GM21528 (cell line): Measurements from ENCODE around the gene C1orf159.
A peak's percentile ranks its signal among the peaks of the same experiment; 100 is the strongest.
"Not testable (repeated sequence)": the region's sequence is repeated elsewhere in the genome, so short reads cannot be mapped to it uniquely, and the experiment has no call there.

Experiments
- ATAC-seq: cut with Tn5 transposase; IDR thresholded peaks from one replicate; pipeline ENCODE4 v1.9.1; 2021; ENCODE audit warnings: mild to moderate bottlenecking, moderate library complexity; ENCODE audit not compliant: unreplicated experiment, low FRiP score

The C1orf159 gene

GRCh38 chr1:1058921-1059493 is 56.9 kb downstream of the C1orf159 start:
- peak; percentile 40 for ATAC-seq

DNA sequence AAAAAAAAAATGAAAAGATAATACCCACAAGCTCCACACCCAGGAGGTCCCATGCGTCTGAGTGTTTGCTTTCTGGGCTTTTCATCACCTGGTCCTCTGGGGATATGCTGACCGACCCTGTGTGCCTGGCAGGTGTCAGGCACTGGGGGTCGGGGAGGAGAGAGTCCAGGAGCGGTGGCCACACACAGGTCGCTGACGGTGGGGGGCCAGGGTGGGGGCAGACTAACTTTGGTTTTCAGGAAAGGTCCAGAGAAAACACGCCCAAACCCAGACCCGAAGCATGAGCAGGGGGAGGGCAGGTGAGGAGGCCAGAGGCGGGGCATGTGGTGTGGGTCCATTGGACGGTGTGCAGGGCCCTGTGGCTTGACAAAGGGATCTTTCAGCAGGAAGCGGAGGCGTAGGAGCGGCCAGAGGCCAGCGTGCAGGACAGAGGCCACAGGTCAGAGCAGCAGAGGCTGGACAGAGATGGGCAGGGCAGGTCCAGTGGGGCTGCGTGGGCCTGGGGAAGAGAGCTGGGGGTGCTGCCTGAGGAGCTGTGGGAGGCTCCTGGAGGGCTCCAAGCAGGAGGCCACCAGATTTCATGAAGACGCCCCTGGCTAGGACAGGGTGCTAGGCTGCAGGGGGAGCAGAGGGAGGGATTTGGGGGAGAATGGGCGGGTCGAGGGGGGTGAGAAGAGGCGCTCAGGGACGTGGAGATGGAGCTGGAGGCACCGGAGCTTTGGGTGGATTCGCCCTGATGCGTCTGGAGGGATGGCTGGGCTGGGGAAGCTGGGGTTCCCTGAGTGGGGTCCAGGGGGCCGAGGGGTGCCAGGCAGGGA is 57.6 kb downstream of the C1orf159 start:
- ATAC-seq = no peak

DNA sequence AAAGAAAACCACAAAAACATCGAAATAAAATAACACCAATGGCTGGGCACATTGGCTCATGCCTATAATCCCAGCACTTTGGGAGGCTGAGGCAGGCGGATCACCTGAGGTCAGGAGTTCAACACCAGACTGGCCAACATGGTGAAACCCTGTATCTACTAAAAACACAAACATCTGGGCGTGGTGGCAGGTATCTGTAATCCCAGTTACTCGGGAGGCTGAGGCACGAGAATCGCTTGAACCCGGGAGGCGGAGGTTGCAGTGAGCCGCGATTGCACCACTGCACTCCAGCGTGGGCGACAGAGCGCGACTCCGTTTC is 58.2 kb downstream of the C1orf159 start:
- ATAC-seq = not testable (repeated sequence)

GRCh38 chr1:1055841-1056736 is 59.8 kb downstream of the C1orf159 start:
- no peak for ATAC-seq

- no peak for ATAC-seq
Observed at GRCh38 chr1:1054971-1055370, 60.9 kb downstream of the C1orf159 start.

- no peak for ATAC-seq
Observed at GRCh38 chr1:1054099-1054700, 61.7 kb downstream of the C1orf159 start.

- no peak for ATAC-seq
Observed at GRCh38 chr1:1053682-1054081, 62.2 kb downstream of the C1orf159 start.

DNA sequence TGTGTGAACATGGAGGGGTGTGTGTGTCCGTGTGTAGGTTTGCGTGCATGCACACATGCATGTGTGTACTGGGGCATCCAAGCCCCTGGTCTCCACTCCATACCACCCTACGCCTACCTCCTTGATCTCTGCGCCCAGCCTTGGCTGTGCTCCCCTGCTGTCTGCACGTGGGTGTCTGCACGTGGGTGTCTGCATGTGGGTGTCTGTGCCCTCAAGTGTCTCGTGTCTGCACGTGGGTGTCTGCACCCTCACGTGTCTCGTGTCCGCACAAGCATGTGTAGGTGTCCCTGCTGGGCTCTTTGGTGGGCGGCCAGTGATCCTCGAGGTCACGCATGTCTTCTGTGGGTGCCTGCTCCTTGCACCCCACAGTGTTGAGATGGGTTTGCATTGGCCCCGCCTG is 62.9 kb downstream of the C1orf159 start:
- ATAC-seq = no peak

DNA sequence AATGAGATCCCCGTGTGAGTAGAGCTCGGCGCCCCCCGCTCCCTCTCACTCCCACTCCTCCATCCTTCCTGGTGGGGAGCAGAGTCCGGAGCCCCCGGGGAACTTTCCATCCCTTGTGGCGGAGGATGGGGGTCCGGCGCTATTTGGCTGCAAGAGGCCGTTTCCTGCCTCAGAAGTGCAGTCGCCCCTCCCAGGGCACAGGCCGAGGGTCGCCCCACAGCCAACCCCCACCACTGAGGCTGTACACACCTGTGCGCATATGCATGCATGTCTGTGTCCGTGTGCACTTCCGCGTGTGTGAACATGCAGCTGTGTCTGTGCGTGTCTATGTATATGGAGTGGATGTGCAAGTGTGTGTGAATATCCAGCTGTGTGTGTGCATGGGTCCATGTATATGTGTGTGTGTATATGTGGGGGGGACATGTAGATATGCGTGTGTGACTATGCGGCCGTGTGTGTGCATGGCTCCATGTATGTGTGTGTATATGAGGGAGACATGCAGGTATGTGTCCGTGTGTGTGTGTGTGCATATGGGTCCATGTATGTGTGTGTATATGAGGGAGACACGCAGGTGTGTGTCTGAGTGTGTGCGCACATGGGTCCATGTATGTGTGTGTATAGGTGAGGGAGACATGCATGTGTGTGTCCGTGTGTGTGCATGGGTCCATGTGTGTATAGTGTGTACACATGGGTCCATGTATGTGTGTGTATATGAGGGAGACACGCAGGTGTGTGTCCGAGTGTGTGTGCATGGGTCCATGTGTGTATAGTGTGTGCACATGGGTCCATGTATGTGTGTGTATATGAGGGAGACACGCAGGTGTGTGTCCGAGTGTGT is 63.7 kb downstream of the C1orf159 start:
- no peak for ATAC-seq

DNA sequence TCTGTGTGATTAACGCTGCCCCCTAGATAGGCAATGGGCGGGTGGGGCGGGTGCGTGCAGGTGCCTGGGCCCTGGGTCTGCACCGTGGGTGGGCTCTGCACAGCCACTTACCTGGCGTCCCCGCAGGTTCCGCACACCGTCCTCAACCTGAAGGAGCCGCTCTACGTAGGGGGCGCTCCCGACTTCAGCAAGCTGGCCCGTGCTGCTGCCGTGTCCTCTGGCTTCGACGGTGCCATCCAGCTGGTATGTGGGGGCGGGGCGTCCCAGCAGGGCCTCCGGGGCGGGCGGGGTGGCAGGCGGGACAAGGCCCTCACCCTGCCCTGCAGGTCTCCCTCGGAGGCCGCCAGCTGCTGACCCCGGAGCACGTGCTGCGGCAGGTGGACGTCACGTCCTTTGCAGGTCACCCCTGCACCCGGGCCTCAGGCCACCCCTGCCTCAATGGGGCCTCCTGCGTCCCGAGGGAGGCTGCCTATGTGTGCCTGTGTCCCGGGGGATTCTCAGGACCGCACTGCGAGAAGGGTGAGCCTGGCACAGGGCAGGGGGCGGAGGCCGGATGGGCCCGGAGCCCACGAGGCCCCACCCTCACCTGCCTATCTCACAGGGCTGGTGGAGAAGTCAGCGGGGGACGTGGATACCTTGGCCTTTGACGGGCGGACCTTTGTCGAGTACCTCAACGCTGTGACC is 64.6 kb downstream of the C1orf159 start:
- ATAC-seq = no peak

- no peak for ATAC-seq
Observed at GRCh38 chr1:1050577-1051052, 65.3 kb downstream of the C1orf159 start.

DNA sequence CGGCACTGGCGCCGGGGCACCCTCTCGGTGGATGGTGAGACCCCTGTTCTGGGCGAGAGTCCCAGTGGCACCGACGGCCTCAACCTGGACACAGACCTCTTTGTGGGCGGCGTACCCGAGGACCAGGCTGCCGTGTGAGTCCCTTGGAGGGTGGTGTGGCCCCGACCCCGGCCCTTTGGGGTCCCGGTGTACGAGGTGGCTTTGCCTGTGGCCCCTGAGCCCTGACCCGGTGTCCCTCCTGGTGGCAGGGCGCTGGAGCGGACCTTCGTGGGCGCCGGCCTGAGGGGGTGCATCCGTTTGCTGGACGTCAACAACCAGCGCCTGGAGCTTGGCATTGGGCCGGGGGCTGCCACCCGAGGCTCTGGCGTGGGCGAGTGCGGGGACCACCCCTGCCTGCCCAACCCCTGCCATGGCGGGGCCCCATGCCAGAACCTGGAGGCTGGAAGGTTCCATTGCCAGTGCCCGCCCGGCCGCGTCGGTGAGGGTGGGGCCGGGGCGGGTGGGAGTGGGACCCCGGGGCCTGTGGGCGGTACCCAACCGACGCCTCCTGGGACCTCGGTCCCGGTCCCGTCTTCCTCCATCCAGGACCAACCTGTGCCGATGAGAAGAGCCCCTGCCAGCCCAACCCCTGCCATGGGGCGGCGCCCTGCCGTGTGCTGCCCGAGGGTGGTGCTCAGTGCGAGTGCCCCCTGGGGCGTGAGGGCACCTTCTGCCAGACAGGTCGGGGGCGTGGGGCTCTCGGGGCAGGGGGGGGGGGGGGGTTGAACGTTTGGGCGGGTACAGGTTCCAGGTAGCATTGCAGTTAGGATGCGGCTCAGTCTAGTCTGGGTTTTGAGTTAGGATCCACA is 66.3 kb downstream of the C1orf159 start:
- no peak for ATAC-seq

- ATAC-seq = no peak
Observed at GRCh38 chr1:1048765-1049164, 67.1 kb downstream of the C1orf159 start.

GRCh38 chr1:1047963-1048362 is 67.9 kb downstream of the C1orf159 start:
- no peak for ATAC-seq

DNA sequence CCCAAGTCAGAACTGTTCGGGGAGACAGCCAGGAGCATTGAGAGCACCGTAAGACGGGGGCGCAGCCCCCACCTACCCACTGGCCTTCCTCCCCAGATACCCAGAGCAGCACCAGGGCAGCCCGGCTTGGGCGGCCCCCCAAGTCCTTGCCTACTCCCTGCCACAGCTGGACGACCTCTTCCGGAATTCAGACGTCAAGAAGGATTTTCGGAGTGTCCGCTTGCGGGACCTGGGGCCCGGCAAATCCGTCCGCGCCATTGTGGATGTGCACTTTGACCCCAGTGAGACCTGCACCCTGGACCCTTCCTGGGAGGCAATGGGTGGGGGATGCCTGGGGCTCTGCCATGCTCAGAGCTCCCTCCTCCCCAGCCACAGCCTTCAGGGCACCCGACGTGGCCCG is 68.5 kb downstream of the C1orf159 start:
- ATAC-seq = no peak

DNA sequence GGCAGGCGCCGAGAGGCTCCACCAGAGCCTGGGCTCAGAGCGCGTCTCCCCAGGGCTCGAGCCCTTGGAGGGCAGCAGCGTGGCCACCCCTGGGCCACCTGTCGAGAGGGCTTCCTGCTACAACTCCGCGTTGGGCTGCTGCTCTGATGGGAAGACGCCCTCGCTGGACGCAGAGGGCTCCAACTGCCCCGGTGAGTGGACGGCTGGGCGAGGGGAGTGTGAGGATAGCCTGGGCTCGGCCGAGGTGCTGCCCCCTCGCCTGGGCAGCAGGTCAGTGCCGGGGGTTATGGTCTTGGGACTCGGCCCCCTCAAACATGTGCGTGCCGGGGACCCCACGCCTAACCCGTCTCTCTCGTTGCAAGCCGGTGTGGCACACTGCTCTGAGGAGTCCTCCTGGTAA is 69.1 kb downstream of the C1orf159 start:
- ATAC-seq = no peak

GRCh38 chr1:1046243-1046642 is 69.6 kb downstream of the C1orf159 start:
- no peak for ATAC-seq

- no peak for ATAC-seq
Observed at GRCh38 chr1:1045129-1045528, 70.8 kb downstream of the C1orf159 start.
